ENCODE measurements around the gene SOX11.

Gene SOX11

DNA sequence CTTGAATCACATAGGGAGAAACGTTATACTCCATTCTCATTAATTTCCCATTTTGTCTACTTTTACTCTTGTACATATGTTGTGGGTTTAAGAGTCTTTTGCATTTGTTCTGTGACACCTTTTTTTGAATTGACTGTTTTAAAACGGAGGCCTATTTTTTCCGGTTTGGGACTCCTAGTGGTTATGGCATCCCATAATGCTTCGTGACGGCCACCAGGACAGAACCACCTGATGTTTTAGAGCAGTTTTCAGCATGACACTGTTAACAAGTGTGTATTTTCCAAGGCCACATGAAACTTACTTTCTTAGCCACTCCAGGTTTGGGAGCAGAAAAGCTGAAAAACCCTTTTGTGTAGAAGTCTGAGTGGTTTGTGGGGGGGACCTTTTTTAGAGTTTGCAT lies 8.4 kb downstream of the SOX11 start:
- no peaks in the 10 kb centered on the region for H3K4me1 ChIP-seq (ENCODE audit: insufficient read depth, low read length, poor library complexity, severe bottlenecking)
- no peak for TF ChIP-seq EZH2phosphoT487 (IDR thresholded peaks at IDR 0.05; ENCODE audit: borderline replicate concordance)
- TF ChIP-seq, protein P1, sequence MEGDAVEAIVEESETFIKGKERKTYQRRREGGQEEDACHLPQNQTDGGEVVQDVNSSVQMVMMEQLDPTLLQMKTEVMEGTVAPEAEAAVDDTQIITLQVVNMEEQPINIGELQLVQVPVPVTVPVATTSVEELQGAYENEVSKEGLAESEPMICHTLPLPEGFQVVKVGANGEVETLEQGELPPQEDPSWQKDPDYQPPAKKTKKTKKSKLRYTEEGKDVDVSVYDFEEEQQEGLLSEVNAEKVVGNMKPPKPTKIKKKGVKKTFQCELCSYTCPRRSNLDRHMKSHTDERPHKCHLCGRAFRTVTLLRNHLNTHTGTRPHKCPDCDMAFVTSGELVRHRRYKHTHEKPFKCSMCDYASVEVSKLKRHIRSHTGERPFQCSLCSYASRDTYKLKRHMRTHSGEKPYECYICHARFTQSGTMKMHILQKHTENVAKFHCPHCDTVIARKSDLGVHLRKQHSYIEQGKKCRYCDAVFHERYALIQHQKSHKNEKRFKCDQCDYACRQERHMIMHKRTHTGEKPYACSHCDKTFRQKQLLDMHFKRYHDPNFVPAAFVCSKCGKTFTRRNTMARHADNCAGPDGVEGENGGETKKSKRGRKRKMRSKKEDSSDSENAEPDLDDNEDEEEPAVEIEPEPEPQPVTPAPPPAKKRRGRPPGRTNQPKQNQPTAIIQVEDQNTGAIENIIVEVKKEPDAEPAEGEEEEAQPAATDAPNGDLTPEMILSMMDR (conservative IDR thresholded peaks at IDR 0.05; ENCODE audit: low read length), result no peak
- no peak overlapping the region for H3K4me2 ChIP-seq (ENCODE audit: low read depth, low read length, poor library complexity, severe bottlenecking)
- H3K27me3 ChIP-seq (ENCODE audit: insufficient read depth, low read length, poor library complexity, severe bottlenecking), result no peaks in the 10 kb centered on the region
- H3K9me3 ChIP-seq (ENCODE audit: insufficient read depth, low read depth, low read length), result no peaks in the 10 kb centered on the region
- H3K9ac ChIP-seq (ENCODE audit: low read depth, low read length, poor library complexity, severe bottlenecking), result no peak overlapping the region
- no peak overlapping the region for H2AFZ ChIP-seq (ENCODE audit: low read length)
- no peaks in the 10 kb centered on the region for H3F3A ChIP-seq (ENCODE audit: low read depth)
- no peaks in the 10 kb centered on the region for H4K20me1 ChIP-seq (ENCODE audit: insufficient read depth, low read length, poor library complexity, severe bottlenecking)
- H3K9me2 ChIP-seq (replicated peaks; ENCODE audit: low read depth, low read length), result no peaks in the 10 kb centered on the region
- no peaks in the 10 kb centered on the region for H3K36me3 ChIP-seq (ENCODE audit: insufficient read depth, low read length)
- no peaks in the 10 kb centered on the region for H3K79me2 ChIP-seq (ENCODE audit: insufficient read depth, low read length)
- H3K4me3 ChIP-seq (ENCODE audit: low read length, poor library complexity, severe bottlenecking), result no peak overlapping the region

DNA sequence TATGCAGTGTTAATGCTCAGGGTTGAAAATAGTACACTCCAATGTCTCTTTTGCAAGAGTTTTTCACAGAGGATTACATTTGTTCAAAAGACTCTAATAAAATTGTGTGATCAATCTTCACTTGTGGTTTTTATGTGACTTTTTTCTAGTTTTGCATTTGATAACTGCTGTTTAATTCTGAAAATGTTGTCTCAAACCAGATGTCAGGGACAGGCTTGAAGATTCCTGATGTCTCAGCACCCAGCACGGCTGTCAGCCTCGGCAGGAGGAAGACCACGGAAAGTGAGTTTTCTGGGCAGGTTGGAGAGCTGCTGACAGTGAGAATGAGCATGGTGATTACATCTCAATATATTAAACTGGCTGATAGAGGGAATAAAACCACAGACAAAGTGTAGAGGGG lies 9.1 kb downstream of the SOX11 start:
- Histone ChIP-seq H3K4me1 (ENCODE audit: insufficient read depth, low read length, poor library complexity, severe bottlenecking) (no peaks in the 10 kb centered on the region), H3K9me3 (ENCODE audit: insufficient read depth, low read depth, low read length) (no peaks in the 10 kb centered on the region), H3K9ac (ENCODE audit: low read depth, low read length, poor library complexity, severe bottlenecking) (no peak overlapping the region), H3F3A (ENCODE audit: low read depth) (no peaks in the 10 kb centered on the region), H3K4me3 (ENCODE audit: low read length, poor library complexity, severe bottlenecking) (no peak overlapping the region), H4K20me1 (ENCODE audit: insufficient read depth, low read length, poor library complexity, severe bottlenecking) (no peaks in the 10 kb centered on the region), H3K36me3 (ENCODE audit: insufficient read depth, low read length) (no peaks in the 10 kb centered on the region), H3K4me2 (ENCODE audit: low read depth, low read length, poor library complexity, severe bottlenecking) (no peak overlapping the region), H3K27me3 (ENCODE audit: insufficient read depth, low read length, poor library complexity, severe bottlenecking) (no peaks in the 10 kb centered on the region), H2AFZ (ENCODE audit: low read length) (no peak overlapping the region), H3K79me2 (ENCODE audit: insufficient read depth, low read length) (no peaks in the 10 kb centered on the region), H3K9me2 (replicated peaks; ENCODE audit: low read depth, low read length) (no peaks in the 10 kb centered on the region)
- TF ChIP-seq EZH2phosphoT487 (IDR thresholded peaks at IDR 0.05; ENCODE audit: borderline replicate concordance), result no peak
- TF ChIP-seq, protein P1 (conservative IDR thresholded peaks at IDR 0.05; ENCODE audit: low read length), result no peak

DNA sequence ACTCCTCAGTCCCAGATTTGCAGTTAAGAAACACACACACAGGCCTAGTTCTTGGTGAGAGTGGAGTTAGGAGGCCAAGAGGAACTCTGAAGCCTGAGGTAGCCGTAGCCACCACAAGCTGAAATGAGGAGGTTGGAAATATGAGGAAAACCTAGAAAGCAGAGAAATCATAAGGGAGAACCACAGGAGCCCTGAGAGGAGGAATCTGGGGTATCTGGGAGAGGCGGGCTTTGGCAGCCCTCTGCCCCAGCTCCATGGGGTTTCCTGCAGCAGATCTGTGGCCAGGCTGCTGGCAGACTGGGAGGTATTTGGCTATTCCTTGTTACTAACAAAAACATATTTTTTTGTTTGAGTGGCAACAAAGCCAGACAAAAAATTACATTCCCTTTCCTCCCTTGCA lies 11.0 kb downstream of the SOX11 start:
- Histone ChIP-seq H3K4me3 (ENCODE audit: low read length, poor library complexity, severe bottlenecking) (no peak overlapping the region), H3K9me2 (replicated peaks; ENCODE audit: low read depth, low read length) (no peaks in the 10 kb centered on the region), H2AFZ (ENCODE audit: low read length) (no peak overlapping the region), H3K9ac (ENCODE audit: low read depth, low read length, poor library complexity, severe bottlenecking) (no peak overlapping the region), H3K9me3 (ENCODE audit: insufficient read depth, low read depth, low read length) (no peaks in the 10 kb centered on the region), H3K27me3 (ENCODE audit: insufficient read depth, low read length, poor library complexity, severe bottlenecking) (no peaks in the 10 kb centered on the region), H3K36me3 (ENCODE audit: insufficient read depth, low read length) (no peaks in the 10 kb centered on the region), H4K20me1 (ENCODE audit: insufficient read depth, low read length, poor library complexity, severe bottlenecking) (no peaks in the 10 kb centered on the region), H3F3A (ENCODE audit: low read depth) (no peaks in the 10 kb centered on the region), H3K4me1 (ENCODE audit: insufficient read depth, low read length, poor library complexity, severe bottlenecking) (no peaks in the 10 kb centered on the region), H3K4me2 (ENCODE audit: low read depth, low read length, poor library complexity, severe bottlenecking) (no peak overlapping the region), H3K79me2 (ENCODE audit: insufficient read depth, low read length) (no peaks in the 10 kb centered on the region)
- TF ChIP-seq, protein P1 (conservative IDR thresholded peaks at IDR 0.05; ENCODE audit: low read length), result no peak
- TF ChIP-seq EZH2phosphoT487 (IDR thresholded peaks at IDR 0.05; ENCODE audit: borderline replicate concordance), result no peak
